DND-41 (cell line): ENCODE results near the gene ERC2.

Experiments
- CTCF ChIP-seq: IDR thresholded peaks from 2 replicates; pipeline ENCODE4 v1.5.1; 2012; ENCODE audit warnings: borderline replicate concordance, low read length, moderate library complexity, mild to moderate bottlenecking; ENCODE audit not compliant: poor library complexity, severe bottlenecking; ENCODE audit errors: extremely low read depth
- EZH2 ChIP-seq: IDR thresholded peaks from 3 replicates; pipeline ENCODE4 v1.6.1; 2012; ENCODE audit warnings: borderline replicate concordance, low read depth, mild to moderate bottlenecking, moderate library complexity, low read length, inconsistent platforms; ENCODE audit not compliant: severe bottlenecking

- TF ChIP-seq CTCF: no peak
- TF ChIP-seq EZH2: no peak
Measured at GRCh38 chr3:56397798-56398197, 70.5 kb downstream of the ERC2 start.
